SU-DHL-6 (cell line): Measurements from ENCODE around the gene GALNT14.

Experiments
- H2AFZ ChIP-seq: fragments of 200-600 bp; sonication (generic); 2 replicates; pipeline ENCODE4 v1.6.1; 2014; ENCODE audit warnings: low read depth, mild to moderate bottlenecking, moderate library complexity, mixed read lengths, antibody characterized with exemption, low read length; ENCODE audit not compliant: severe bottlenecking
- H3F3A ChIP-seq: fragments of 200-600 bp; shearing (Covaris generic); 2 replicates; pipeline ENCODE4 v1.6.0; 2016; ENCODE audit warnings: antibody characterized with exemption, mild to moderate bottlenecking; ENCODE audit not compliant: insufficient read depth
- H3K27ac ChIP-seq: fragments of 200-600 bp; sonication (generic); 2 replicates; pipeline ENCODE4 v1.5.1; 2016; ENCODE audit warnings: low read depth, mild to moderate bottlenecking, low read length, moderate library complexity, mixed read lengths
- H3K27me3 ChIP-seq: fragments of 200-600 bp; sonication (generic), shearing (Covaris generic); 2 replicates; pipeline ENCODE4 v1.6.0; 2014; ENCODE audit warnings: mild to moderate bottlenecking, low read length
- H3K36me3 ChIP-seq: fragments of 200-600 bp; sonication (generic); 2 replicates; pipeline ENCODE4 v1.6.1; 2014; ENCODE audit warnings: mild to moderate bottlenecking, low read length, mixed read lengths
- H3K4me2 ChIP-seq: fragments of 300-600, 200-600 bp; shearing (Covaris generic), sonication (generic); 2 replicates; pipeline ENCODE4 v1.6.0; 2014; ENCODE audit warnings: low read length, low read depth, mild to moderate bottlenecking; ENCODE audit not compliant: poor library complexity, severe bottlenecking
- H3K4me3 ChIP-seq: fragments of 200-600 bp; sonication (generic); 2 replicates; pipeline ENCODE4 v1.5.1; 2014; ENCODE audit warnings: antibody characterized with exemption, low read length, mild to moderate bottlenecking, mixed read lengths; ENCODE audit not compliant: insufficient read depth, poor library complexity, severe bottlenecking
- H3K79me2 ChIP-seq: fragments of 200-600 bp; sonication (generic); 2 replicates; pipeline ENCODE4 v1.6.1; 2014; ENCODE audit warnings: mild to moderate bottlenecking, low read length, moderate library complexity; ENCODE audit not compliant: insufficient read depth
- H3K9ac ChIP-seq: fragments of 200-600 bp; sonication (generic); 2 replicates; pipeline ENCODE4 v1.7.0; 2014; ENCODE audit warnings: mild to moderate bottlenecking, low read length
- H3K9me2 ChIP-seq: fragments of 200-600 bp; sonication (generic); replicated peaks from 2 replicates; pipeline ENCODE4 v1.6.1; 2014; ENCODE audit warnings: low read length; ENCODE audit not compliant: insufficient read depth
- H3K9me3 ChIP-seq: fragments of 200-600 bp; sonication (generic); 2 replicates; pipeline ENCODE4 v1.6.1; 2014; ENCODE audit warnings: low read length, mixed read lengths; ENCODE audit not compliant: insufficient read depth
- H4K20me1 ChIP-seq: fragments of 200-600 bp; sonication (generic); 2 replicates; pipeline ENCODE4 v1.6.1; 2014; ENCODE audit warnings: low read depth, mild to moderate bottlenecking, antibody characterized with exemption, low read length, moderate library complexity, mixed read lengths
- CTCF ChIP-seq: fragments of 200-600 bp; sonication (generic); IDR thresholded peaks from one replicate; pipeline ENCODE4 v1.5.1; 2017; ENCODE audit warnings: antibody characterized with exemption, mild to moderate bottlenecking, low read length, moderate library complexity; ENCODE audit not compliant: insufficient read depth, poor library complexity, severe bottlenecking
- EZH2phosphoT487 ChIP-seq: fragments of 200-600 bp; sonication (generic), shearing (Covaris generic); conservative IDR thresholded peaks from 2 replicates; pipeline ENCODE4 v1.6.1; 2018; ENCODE audit warnings: mild to moderate bottlenecking, antibody characterized with exemption, low read length, moderate library complexity, mixed read lengths

The GALNT14 gene

GRCh38 chr2:31141443-31142085, 3.3 kb upstream of the GALNT14 start:
- Histone ChIP-seq H3K9me3 (no peaks in the 10 kb centered on the region), H3K4me2 (no peak overlapping the region), H3K79me2 (no peaks in the 10 kb centered on the region), H3K9me2 (no peaks in the 10 kb centered on the region), H3F3A (no peaks in the 10 kb centered on the region), H3K36me3 (no peaks in the 10 kb centered on the region), H4K20me1 (no peaks in the 10 kb centered on the region), H3K27ac (no peak overlapping the region), H3K4me3 (no peak overlapping the region), H2AFZ (no peak overlapping the region), H3K9ac (no peak overlapping the region), H3K27me3 (no peaks in the 10 kb centered on the region)
- no peak for TF ChIP-seq EZH2phosphoT487

GRCh38 chr2:31140151-31140550, 1.9 kb upstream of the GALNT14 start:
- H2AFZ ChIP-seq = no peak overlapping the region
- no peaks in the 10 kb centered on the region for H3F3A ChIP-seq
- H3K9me2 ChIP-seq = no peaks in the 10 kb centered on the region
- H3K4me2 ChIP-seq = no peak overlapping the region
- no peaks in the 10 kb centered on the region for H3K36me3 ChIP-seq
- H3K79me2 ChIP-seq = no peaks in the 10 kb centered on the region
- H4K20me1 ChIP-seq = no peaks in the 10 kb centered on the region
- TF ChIP-seq CTCF (no peak), EZH2phosphoT487 (no peak)
- no peak overlapping the region for H3K9ac ChIP-seq
- H3K9me3 ChIP-seq = no peaks in the 10 kb centered on the region
- H3K27me3 ChIP-seq = no peaks in the 10 kb centered on the region
- no peak overlapping the region for H3K4me3 ChIP-seq
- H3K27ac ChIP-seq = no peak overlapping the region

- Histone ChIP-seq H3F3A (no peaks in the 10 kb centered on the region), H3K9me3 (no peaks in the 10 kb centered on the region), H3K9me2 (no peaks in the 10 kb centered on the region), H3K4me2 (no peak overlapping the region), H3K9ac (no peak overlapping the region), H3K27ac (no peak overlapping the region), H3K36me3 (no peaks in the 10 kb centered on the region), H3K4me3 (no peak overlapping the region), H2AFZ (no peak overlapping the region), H3K79me2 (no peaks in the 10 kb centered on the region), H3K27me3 (no peaks in the 10 kb centered on the region), H4K20me1 (no peaks in the 10 kb centered on the region)
- TF ChIP-seq EZH2phosphoT487 (no peak), CTCF (no peak)
Observed at GRCh38 chr2:31139671-31140070, 1.4 kb upstream of the GALNT14 start.

GRCh38 chr2:31137211-31138036, 816 bp downstream of the GALNT14 start:
- no peak for TF ChIP-seq CTCF
- no peak for TF ChIP-seq EZH2phosphoT487
- no peaks in the 10 kb centered on the region for H3F3A ChIP-seq
- no peaks in the 10 kb centered on the region for H3K9me3 ChIP-seq
- H2AFZ ChIP-seq = peak overlapping the region; percentile 65
- no peaks in the 10 kb centered on the region for H3K79me2 ChIP-seq
- no peak overlapping the region for H3K27ac ChIP-seq
- H4K20me1 ChIP-seq = no peaks in the 10 kb centered on the region
- peak overlapping the region; percentile 36 for H3K4me3 ChIP-seq
- H3K4me2 ChIP-seq = peak overlapping the region; percentile 54
- no peaks in the 10 kb centered on the region for H3K9me2 ChIP-seq
- H3K9ac ChIP-seq = peak overlapping the region; percentile 43
- H3K27me3 ChIP-seq = no peaks in the 10 kb centered on the region
- no peaks in the 10 kb centered on the region for H3K36me3 ChIP-seq
